Natural killer cell (primary cell): ENCODE data around the gene MAIP1. TPM values are rescaled to one million over a fixed set of nuclear protein-coding genes. Genes with fewer than 3 reads are reported as not detected.

Source experiments
- ATAC-seq, 3 donors: fragments of 150-1000 bp in 2 of 3; fragments of 200-7000 bp in 1 of 3; cut with Tn5 transposase; 1 replicate in 1 of 3; 2 replicates in 2 of 3; pipeline ENCODE4 v1.10.0; 2021; ENCODE audit warnings: mild to moderate bottlenecking in 2 of 3, moderate library complexity in 2 of 3
- DNase-seq, 2 donors: peaks; one replicate each; pipeline versions ENCODE4 v3.0.0 to v3.0.0-alpha.2; 2013 to 2021; ENCODE audit warnings: mixed read lengths in 1 of 2
- H3K27ac ChIP-seq: one replicate; pipeline ENCODE4 v1.5.1; 2013; ENCODE audit warnings: mild to moderate bottlenecking, low read length
- H3K27me3 ChIP-seq: one replicate; pipeline ENCODE4 v1.6.1; 2013; ENCODE audit warnings: low read length; ENCODE audit not compliant: control insufficient read depth, insufficient read depth
- H3K36me3 ChIP-seq: one replicate; pipeline ENCODE4 v1.6.1; 2013; ENCODE audit warnings: low read length; ENCODE audit not compliant: control insufficient read depth, insufficient read depth
- H3K4me1 ChIP-seq: one replicate; pipeline ENCODE4 v1.6.1; 2013; ENCODE audit warnings: low read length; ENCODE audit not compliant: control insufficient read depth, insufficient read depth
- H3K4me3 ChIP-seq: one replicate; pipeline ENCODE4 v1.5.1; 2013; ENCODE audit warnings: low read length
- H3K9me3 ChIP-seq: one replicate; pipeline ENCODE4 v1.6.1; 2013; ENCODE audit warnings: low read length; ENCODE audit not compliant: control insufficient read depth, insufficient read depth
- H3K27ac Mint-ChIP-seq, 2 donors: one replicate each; pipeline ENCODE4 v1.8.0; 2022; ENCODE audit warnings: mild to moderate bottlenecking in 2 of 2, mixed read lengths in 2 of 2, moderate library complexity in 1 of 2
- H3K27me3 Mint-ChIP-seq, 2 donors: one replicate each; pipeline ENCODE4 v1.8.0; 2022; ENCODE audit warnings: low read depth in 2 of 2, mixed read lengths in 2 of 2
- H3K36me3 Mint-ChIP-seq: one replicate; pipeline ENCODE4 v1.8.0; 2022; ENCODE audit warnings: mixed read lengths
- H3K4me1 Mint-ChIP-seq, 2 donors: one replicate each; pipeline ENCODE4 v1.8.0; 2022; ENCODE audit warnings: mixed read lengths in 2 of 2
- H3K4me3 Mint-ChIP-seq: one replicate; pipeline ENCODE4 v1.8.0; 2022; ENCODE audit warnings: mild to moderate bottlenecking, moderate library complexity, mixed read lengths
- H3K9me3 Mint-ChIP-seq, 2 donors: one replicate each; pipeline ENCODE4 v1.8.0; 2022; ENCODE audit warnings: mixed read lengths in 2 of 2
- WGBS: methylation state at CpG from one replicate; pipeline ENCODE4 v1.1.7; 2013; ENCODE audit warnings: missing lambda C conversion rate; ENCODE audit not compliant: insufficient coverage; 5-methylcytosine and 5-hydroxymethylcytosine counted together
- intact Hi-C: fragments of 100-400 bp; cut with micrococcal nuclease; formaldehyde crosslinking; loops from one replicate; pipeline ENCODE4 v1.14.2; 2022
- total RNA-seq, 4 donors: library from RNA; stranded (reverse); fragments of 120-200 nt in 1 of 4; gene quantifications; one replicate each; pipeline versions ENCODE4 v1.2.3 to v1.2.4, GENCODE V29; 2013 to 2022
- TF ChIP-seq, protein P1 (sequence below): fragments of 200-600 bp; IDR thresholded peaks from one replicate; pipeline ENCODE4 v1.8.0; 2022; ENCODE audit warnings: antibody characterized with exemption

The MAIP1 gene
- total RNA-seq, 3 donors from 2014 or later (not counting 1 experiment from before 2014, with no cell fraction given), result 23.5 to 26.4 (median 23.6) TPM

DNA sequence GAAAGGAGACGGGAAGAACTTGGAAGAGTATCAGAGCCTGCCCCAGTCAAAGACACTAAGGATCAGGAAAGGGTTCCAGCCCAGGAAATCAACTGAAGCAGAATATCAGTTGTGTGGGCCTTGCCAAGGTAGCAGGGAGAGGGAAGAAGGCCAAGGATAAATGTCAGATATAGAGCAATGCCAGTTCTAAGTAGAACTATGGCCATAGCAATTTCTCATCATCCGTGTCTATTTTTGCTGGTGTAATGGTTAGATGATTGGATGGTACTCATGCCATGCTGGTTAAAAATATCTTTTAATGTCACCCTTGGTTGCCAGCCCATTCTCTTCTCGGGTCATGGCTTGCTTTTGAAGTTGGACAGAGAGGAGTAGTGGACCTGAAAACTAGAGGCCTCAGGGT is 41.9 kb downstream of the MAIP1 start:
- TF ChIP-seq, protein P1, sequence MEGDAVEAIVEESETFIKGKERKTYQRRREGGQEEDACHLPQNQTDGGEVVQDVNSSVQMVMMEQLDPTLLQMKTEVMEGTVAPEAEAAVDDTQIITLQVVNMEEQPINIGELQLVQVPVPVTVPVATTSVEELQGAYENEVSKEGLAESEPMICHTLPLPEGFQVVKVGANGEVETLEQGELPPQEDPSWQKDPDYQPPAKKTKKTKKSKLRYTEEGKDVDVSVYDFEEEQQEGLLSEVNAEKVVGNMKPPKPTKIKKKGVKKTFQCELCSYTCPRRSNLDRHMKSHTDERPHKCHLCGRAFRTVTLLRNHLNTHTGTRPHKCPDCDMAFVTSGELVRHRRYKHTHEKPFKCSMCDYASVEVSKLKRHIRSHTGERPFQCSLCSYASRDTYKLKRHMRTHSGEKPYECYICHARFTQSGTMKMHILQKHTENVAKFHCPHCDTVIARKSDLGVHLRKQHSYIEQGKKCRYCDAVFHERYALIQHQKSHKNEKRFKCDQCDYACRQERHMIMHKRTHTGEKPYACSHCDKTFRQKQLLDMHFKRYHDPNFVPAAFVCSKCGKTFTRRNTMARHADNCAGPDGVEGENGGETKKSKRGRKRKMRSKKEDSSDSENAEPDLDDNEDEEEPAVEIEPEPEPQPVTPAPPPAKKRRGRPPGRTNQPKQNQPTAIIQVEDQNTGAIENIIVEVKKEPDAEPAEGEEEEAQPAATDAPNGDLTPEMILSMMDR, result no peak
- no peak overlapping the region for H3K27ac ChIP-seq
- intact Hi-C loops, result no loop called here
- no peaks in the 10 kb centered on the region for H3K9me3 Mint-ChIP-seq
- DNase-seq (no peak), ATAC-seq (no peak)
- no peaks in the 10 kb centered on the region for H3K4me1 Mint-ChIP-seq
- H3K4me3 Mint-ChIP-seq, result no peak overlapping the region
- H3K27me3 Mint-ChIP-seq, result peaks cover 7 to 11% of the 10 kb centered on the region in 2 donors
- 88% methylated on average over 3 of the region's 3 CpGs for WGBS
- no peaks in the 10 kb centered on the region for H3K36me3 ChIP-seq
- no peak overlapping the region for H3K27ac Mint-ChIP-seq
- H3K27me3 ChIP-seq, result no peaks in the 10 kb centered on the region
- H3K4me1 ChIP-seq, result no peaks in the 10 kb centered on the region
- no peaks in the 10 kb centered on the region for H3K9me3 ChIP-seq
- no peak overlapping the region for H3K4me3 ChIP-seq
- no peaks in the 10 kb centered on the region for H3K36me3 Mint-ChIP-seq

DNA sequence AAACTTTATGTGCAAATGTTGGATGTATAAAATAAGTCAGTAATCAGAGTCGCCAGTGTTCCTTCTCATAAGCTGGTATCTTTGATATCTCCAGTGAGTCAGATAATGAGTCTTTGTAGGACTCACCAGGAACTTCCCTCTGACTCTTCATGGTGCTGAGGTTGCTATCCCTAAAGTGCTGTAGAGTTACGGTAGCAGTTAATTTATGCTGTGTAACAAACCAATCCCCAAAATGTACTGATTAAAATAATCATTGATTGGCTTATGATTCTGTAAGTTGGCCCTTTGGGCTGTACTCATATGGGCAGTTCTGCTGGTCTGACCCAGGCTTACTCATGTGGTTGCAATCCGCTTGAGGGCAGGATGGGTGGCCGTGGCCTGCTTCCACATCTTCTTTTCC is 43.8 kb downstream of the MAIP1 start:
- Histone ChIP-seq H3K27ac (no peak overlapping the region), H3K27me3 (no peaks in the 10 kb centered on the region), H3K36me3 (no peaks in the 10 kb centered on the region), H3K4me3 (no peak overlapping the region), H3K4me1 (no peaks in the 10 kb centered on the region), H3K9me3 (no peaks in the 10 kb centered on the region)
- Mint-ChIP-seq H3K36me3 (no peaks in the 10 kb centered on the region), H3K27ac (no peak overlapping the region), H3K27me3 (peaks cover 5 to 18% of the 10 kb centered on the region in 2 donors), H3K4me3 (no peak overlapping the region), H3K4me1 (no peaks in the 10 kb centered on the region), H3K9me3 (no peaks in the 10 kb centered on the region)
- ATAC-seq, result no peak
- WGBS, result 95% methylated on average over 3 of the region's 4 CpGs
- TF ChIP-seq, protein P1, result no peak
- DNase-seq, result no peak
- intact Hi-C loops, result no loop called here

DNA sequence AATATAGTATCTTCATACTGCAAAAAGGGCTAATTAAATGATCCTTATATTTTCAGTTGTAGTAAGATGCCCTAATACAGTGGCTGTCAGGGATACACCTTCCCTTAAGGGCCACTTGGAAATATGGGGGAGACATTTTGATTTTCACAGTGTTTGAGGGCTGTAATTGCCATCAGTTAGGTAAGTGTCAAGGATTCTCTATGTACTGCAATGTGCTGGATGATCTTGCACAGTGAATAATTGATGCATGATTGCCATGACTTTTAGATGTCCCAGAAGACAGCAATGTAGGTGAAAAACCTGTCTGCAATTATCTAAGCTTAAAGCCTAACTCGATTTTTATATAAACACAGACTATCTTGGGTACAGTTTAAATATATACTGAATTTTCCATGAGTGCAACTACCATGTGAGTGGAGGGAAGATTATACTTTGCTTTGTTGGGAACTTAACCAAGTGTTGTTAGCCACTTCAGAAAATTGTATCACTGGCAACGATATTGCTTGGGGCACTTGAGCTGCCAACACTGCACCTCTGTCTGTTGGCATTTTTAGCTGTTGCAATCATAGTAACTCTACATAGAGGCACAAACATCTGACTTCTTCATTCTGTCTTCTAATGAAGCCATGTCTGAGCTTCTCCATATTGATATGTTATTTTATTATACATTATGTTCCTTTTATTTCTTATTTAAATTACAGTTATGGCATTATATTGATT is 45.2 kb downstream of the MAIP1 start:
- DNase-seq, result no peak
- Mint-ChIP-seq H3K4me1 (no peaks in the 10 kb centered on the region), H3K36me3 (no peaks in the 10 kb centered on the region), H3K4me3 (no peak overlapping the region), H3K27ac (no peak overlapping the region), H3K27me3 (peaks cover 5 to 18% of the 10 kb centered on the region in 2 donors), H3K9me3 (no peaks in the 10 kb centered on the region)
- Histone ChIP-seq H3K4me3 (no peak overlapping the region), H3K27me3 (no peaks in the 10 kb centered on the region), H3K9me3 (no peaks in the 10 kb centered on the region), H3K4me1 (no peaks in the 10 kb centered on the region), H3K36me3 (no peaks in the 10 kb centered on the region), H3K27ac (no peak overlapping the region)
- TF ChIP-seq, protein P1, result no peak
- 100% methylated on average over 1 of the region's 2 CpGs for WGBS
- ATAC-seq, result no peak
- intact Hi-C loops, result no loop called here

DNA sequence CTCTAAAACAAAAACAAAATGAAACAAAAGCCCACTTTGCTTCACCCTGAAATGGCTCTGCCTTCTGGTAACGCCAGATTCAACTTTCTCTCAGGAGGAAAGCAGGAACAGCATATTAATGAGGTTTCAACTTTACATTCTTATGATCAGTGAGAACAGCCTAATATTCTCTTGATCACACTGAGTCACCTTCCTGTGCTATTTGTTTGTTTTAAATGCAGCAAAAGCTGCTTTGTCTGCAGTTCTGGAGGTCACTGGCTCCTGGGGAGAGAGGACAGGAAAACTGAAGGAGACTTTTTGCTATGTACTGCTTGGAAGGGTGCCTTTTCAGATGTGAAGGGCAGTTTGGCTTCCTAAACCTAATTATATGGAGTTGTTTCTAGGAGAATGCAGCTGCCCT is 48.1 kb downstream of the MAIP1 start:
- ATAC-seq (no peak), DNase-seq (no peak)
- Histone ChIP-seq H3K27ac (no peak overlapping the region), H3K36me3 (no peaks in the 10 kb centered on the region), H3K4me3 (no peak overlapping the region), H3K9me3 (no peaks in the 10 kb centered on the region), H3K27me3 (peaks cover 2% of the 10 kb centered on the region), H3K4me1 (no peaks in the 10 kb centered on the region)
- no peaks in the 10 kb centered on the region for H3K36me3 Mint-ChIP-seq
- intact Hi-C loops, result no loop called here
- TF ChIP-seq, protein P1, result no peak
- no peak overlapping the region for H3K27ac Mint-ChIP-seq
- no peaks in the 10 kb centered on the region for H3K9me3 Mint-ChIP-seq
- H3K4me1 Mint-ChIP-seq, result no peaks in the 10 kb centered on the region
- H3K27me3 Mint-ChIP-seq, result peaks cover 5 to 18% of the 10 kb centered on the region in 2 donors
- 70% methylated on average over 1 of the region's 1 CpG for WGBS
- no peak overlapping the region for H3K4me3 Mint-ChIP-seq
